Measurements from ENCODE around the gene CCDC177.

The CCDC177 gene

DNA sequence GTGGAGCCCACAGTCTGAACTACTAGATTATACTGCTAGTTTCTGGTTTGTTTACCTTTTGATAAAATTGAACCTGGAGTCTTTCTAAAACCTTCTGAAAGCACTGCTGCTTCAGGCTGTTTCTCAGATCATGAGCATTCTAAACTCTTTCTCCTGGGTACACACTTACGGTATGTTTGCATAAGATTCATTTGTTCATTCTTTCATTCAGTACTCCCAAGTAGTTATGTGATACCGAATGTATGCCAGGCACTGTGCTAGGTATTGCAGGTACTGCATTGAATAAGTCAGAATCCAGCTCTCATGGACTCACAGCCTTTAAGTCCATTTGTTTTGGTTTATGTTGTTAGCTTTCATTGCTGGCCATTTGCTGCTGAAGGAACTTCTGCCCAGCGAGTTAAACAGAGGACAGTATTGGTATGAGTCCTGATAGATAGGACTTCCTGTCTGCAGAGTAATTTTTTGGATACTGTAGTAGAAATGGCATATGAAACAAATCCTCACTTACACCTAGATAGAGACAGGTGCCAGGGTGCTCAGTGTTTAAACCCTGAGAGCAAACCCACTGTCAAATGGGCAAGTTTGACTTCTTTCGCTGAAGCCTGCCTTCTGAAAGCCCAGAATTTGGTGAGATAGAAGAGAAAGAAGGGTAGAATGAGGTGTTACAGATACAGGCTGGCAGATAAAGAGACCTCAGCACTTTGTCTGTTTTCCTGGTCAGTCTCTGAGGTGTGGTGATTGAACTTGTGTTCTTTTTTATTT is 38.8 kb upstream of the CCDC177 start:
- peaks cover 0 to 72% (median 62%) of the 10 kb centered on the region in 4 donors for H3K4me1 ChIP-seq
- peak overlapping the region; percentile 92 to 97 for H3K27ac ChIP-seq
- no peaks in the 10 kb centered on the region for H3K36me3 ChIP-seq
- TF ChIP-seq, protein P1, sequence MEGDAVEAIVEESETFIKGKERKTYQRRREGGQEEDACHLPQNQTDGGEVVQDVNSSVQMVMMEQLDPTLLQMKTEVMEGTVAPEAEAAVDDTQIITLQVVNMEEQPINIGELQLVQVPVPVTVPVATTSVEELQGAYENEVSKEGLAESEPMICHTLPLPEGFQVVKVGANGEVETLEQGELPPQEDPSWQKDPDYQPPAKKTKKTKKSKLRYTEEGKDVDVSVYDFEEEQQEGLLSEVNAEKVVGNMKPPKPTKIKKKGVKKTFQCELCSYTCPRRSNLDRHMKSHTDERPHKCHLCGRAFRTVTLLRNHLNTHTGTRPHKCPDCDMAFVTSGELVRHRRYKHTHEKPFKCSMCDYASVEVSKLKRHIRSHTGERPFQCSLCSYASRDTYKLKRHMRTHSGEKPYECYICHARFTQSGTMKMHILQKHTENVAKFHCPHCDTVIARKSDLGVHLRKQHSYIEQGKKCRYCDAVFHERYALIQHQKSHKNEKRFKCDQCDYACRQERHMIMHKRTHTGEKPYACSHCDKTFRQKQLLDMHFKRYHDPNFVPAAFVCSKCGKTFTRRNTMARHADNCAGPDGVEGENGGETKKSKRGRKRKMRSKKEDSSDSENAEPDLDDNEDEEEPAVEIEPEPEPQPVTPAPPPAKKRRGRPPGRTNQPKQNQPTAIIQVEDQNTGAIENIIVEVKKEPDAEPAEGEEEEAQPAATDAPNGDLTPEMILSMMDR (IDR thresholded peaks at IDR 0.05), result no peak
- H3K9me3 ChIP-seq, result no peaks in the 10 kb centered on the region
- no peak for DNase-seq
- intact Hi-C loops (cut with DNase I; ENCODE audit: low total_unique reads), result loop anchor here (10.0 kb wide), 1 partner anchor 51 kb away; no protein-coding TSS in a partner anchor
- H3K27me3 ChIP-seq, result no peaks in the 10 kb centered on the region
- H3K4me3 ChIP-seq, result peak overlapping the region; percentile 83 to 91

DNA sequence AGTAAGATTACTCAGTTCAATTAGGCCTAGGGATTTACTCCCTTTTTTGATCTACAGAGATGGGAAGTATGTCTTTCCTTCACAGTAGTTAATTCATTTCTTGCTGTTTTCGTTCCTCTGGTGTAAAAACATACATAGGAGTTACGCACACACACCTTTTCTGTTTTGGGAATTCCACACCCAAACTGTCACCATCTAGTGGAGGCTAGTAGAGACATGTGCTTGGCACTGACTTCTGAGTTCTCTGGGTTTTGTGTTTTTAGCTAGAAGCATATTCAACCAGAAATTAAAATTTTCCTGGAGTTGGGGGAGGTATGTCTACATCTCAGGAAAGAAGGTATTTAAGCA is 38.1 kb upstream of the CCDC177 start:
- peak overlapping the region; percentile 83 to 91 for H3K4me3 ChIP-seq
- peak overlapping the region; percentile 92 to 97 for H3K27ac ChIP-seq
- no peaks in the 10 kb centered on the region for H3K9me3 ChIP-seq
- peaks cover 0 to 65% (median 55%) of the 10 kb centered on the region in 4 donors for H3K4me1 ChIP-seq
- no peak for DNase-seq
- no peaks in the 10 kb centered on the region for H3K27me3 ChIP-seq
- TF ChIP-seq, protein P1 (IDR thresholded peaks at IDR 0.05), result no peak
- H3K36me3 ChIP-seq, result no peaks in the 10 kb centered on the region
- intact Hi-C loops (cut with DNase I; ENCODE audit: low total_unique reads), result loop anchor here (10.0 kb wide), 1 partner anchor 52 kb away; no protein-coding TSS in a partner anchor

DNA sequence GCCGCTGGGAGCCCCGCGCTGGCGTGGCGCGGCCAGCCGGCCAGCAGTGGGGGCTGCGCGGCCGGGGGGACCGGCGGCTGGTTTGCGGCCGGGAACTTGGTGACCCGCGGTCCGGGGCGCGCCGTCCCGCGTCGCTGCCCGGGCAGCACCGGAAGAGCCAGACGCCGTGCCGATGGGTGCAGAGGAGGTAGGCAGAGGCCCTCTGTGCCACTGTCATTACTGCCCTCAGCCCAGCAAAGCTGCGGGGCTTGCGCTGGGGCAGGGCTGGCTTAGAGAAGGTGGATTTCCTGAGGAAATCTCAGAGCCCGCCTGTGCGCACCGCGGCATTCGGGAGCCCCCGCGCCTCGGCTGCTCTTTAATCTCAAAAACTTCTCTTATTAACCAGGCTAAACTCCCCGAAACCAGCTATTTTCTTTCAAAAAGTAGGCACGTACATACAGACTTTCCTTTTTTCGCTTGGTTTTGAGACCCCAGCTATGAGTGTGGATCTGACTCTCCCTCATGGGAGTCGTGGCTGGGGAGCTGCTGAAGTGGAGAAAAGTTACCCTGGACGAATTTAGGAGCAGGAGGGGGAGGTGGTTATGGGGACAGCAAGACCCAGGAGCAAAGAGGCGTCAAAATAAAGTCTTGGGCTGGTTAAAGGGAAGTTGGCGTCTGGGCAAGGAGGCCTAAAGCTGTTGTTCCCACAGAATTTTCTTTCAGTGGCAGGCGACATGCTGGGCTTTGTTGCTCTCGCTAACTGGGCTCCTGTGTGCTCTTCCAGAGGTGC is 37.5 kb upstream of the CCDC177 start:
- peak overlapping the region; percentile 92 to 97 for H3K27ac ChIP-seq
- peak overlapping the region; percentile 83 to 91 for H3K4me3 ChIP-seq
- intact Hi-C loops (cut with DNase I; ENCODE audit: low total_unique reads), result loop anchor here (10.0 kb wide), 1 partner anchor 53 kb away; no protein-coding TSS in a partner anchor
- H3K9me3 ChIP-seq, result no peaks in the 10 kb centered on the region
- H3K4me1 ChIP-seq, result peaks cover 0 to 59% (median 50%) of the 10 kb centered on the region in 4 donors
- DNase-seq, result no peak
- TF ChIP-seq, protein P1 (IDR thresholded peaks at IDR 0.05), result no peak
- no peaks in the 10 kb centered on the region for H3K27me3 ChIP-seq
- H3K36me3 ChIP-seq, result no peaks in the 10 kb centered on the region

DNA sequence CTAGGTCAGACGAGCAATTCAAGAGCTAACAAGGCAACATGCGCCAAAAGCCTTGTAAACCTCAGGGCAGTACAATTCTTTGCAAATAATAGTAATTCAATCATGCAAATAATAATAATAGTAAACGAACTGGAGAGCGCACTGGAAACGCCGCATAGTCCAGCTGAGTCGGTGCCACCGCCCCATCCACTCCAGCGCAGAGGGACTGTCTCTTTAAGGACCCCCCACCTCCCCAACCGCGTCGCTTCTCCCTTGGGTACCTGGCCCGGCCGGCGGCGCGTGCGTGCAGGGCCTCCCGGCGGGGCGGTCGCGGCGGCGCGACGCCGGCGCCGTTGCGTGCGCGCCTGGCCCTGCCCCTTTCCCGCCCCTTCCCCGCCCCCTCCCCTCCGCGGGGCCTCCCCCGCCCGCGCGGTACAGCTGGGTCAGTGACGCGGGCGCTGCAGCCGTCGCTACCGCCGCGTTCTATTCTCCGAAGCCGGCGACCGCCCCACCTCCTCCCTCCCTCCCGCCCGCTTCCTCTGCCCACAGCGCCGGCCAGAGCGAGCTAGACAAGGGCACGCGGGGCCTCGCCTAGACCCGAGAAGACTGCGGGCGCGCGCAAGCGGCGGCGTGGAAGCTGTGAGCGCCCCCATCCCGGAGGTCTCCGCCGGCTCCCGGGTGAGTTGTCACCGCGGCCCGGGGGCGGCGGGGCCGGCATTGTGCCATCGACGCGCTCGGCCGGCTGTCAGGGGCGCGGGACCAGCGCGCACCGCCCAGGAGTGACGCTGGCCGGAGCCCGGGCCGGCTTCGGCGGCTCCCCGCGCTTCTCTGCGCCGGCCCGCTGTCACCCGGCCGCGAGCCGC is 36.7 kb upstream of the CCDC177 start, which contains the start of gene SUSD6:
Gene SUSD6, plus strand, starts transcription at position 425 of the 842 bp plus-strand sequence. CDS start 46,997 bp downstream, outside the sequence.
- Histone ChIP-seq H3K27ac (peak within 1 kb of the TSS; percentile 92 to 97), H3K4me1 (peaks cover 0 to 51% (median 44%) of the 10 kb centered on the region in 4 donors), H3K9me3 (no peaks in the 10 kb centered on the region), H3K27me3 (no peaks in the 10 kb centered on the region), H3K4me3 (peak within 1 kb of the TSS; percentile 83 to 91), H3K36me3 (no peaks in the 10 kb centered on the region)
- TF ChIP-seq, protein P1 (IDR thresholded peaks at IDR 0.05), result no peak
- DNase-seq, result peak; percentile 89 to 95
- intact Hi-C loops (cut with DNase I; ENCODE audit: low total_unique reads), result loop anchor here (10.0 kb wide), 1 partner anchor 53 kb away; no protein-coding TSS in a partner anchor

DNA sequence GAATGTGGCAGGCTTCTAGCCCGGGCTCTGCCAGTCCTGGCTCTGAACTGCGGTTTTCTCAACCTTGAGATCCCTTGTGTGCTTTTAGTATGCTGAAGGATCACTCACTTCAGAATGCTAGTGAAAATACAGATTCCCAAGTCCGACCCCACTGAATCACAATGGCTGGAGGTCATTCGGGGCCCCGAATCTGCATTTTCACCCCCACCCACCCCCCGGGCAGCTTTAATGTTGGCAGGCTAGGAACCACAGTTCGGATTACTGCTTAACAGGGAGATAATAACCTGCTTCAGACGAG is 36.2 kb upstream of the CCDC177 start:
- peaks cover 0 to 45% (median 38%) of the 10 kb centered on the region in 4 donors for H3K4me1 ChIP-seq
- peak overlapping the region; percentile 83 to 91 for H3K4me3 ChIP-seq
- no peaks in the 10 kb centered on the region for H3K9me3 ChIP-seq
- no peaks in the 10 kb centered on the region for H3K36me3 ChIP-seq
- TF ChIP-seq, protein P1 (IDR thresholded peaks at IDR 0.05), result no peak
- no peak for DNase-seq
- intact Hi-C loops (cut with DNase I; ENCODE audit: low total_unique reads), result loop anchor here (10.0 kb wide), 1 partner anchor 54 kb away; no protein-coding TSS in a partner anchor
- peak overlapping the region; percentile 92 to 97 for H3K27ac ChIP-seq
- H3K27me3 ChIP-seq, result no peaks in the 10 kb centered on the region
